ENCODE data around the gene RNF187.

- no peak for TF ChIP-seq CTCF (IDR thresholded peaks at IDR 0.05)
- no peak for TF ChIP-seq EP300 (IDR thresholded peaks at IDR 0.05)
- TF ChIP-seq POLR2AphosphoS5 (IDR thresholded peaks at IDR 0.05): peak in 2 of 3 donors; percentile 49 to 73
Measured at GRCh38 chr1:228486596-228487335, 416 bp upstream of the RNF187 start.
